GM23338 (cell line): ENCODE data around the gene SRGAP1. TPM values are rescaled to one million over a fixed set of nuclear protein-coding genes. Genes with fewer than 3 reads are reported as not detected.

Experiments used
- ATAC-seq: fragments of 200-7000 bp; cut with Tn5 transposase; 3 replicates; pipeline ENCODE4 v1.9.1; 2020
- DNase-seq: peaks from one replicate; pipeline ENCODE4 v3.0.0-alpha.2; 2015; ENCODE audit warnings: low spot score
- H2AFZ ChIP-seq: fragments of 200-600 bp; sonication (generic); 2 replicates; pipeline ENCODE4 v1.8.0; 2016; ENCODE audit warnings: antibody characterized with exemption, mild to moderate bottlenecking, moderate library complexity
- H3F3A ChIP-seq: fragments of 200-600 bp; sonication (generic); replicated peaks from 2 replicates; pipeline ENCODE4 v1.8.0; 2017; ENCODE audit warnings: antibody characterized with exemption, mixed run types, low read depth
- H3K27ac ChIP-seq: fragments of 200-600 bp; sonication (generic); 2 replicates; pipeline ENCODE4 v1.6.1; 2016; ENCODE audit warnings: low read depth
- H3K27me3 ChIP-seq: fragments of 200-600 bp; sonication (generic); 2 replicates; pipeline ENCODE4 v1.8.0; 2016; ENCODE audit warnings: mild to moderate bottlenecking, mixed run types, moderate library complexity; ENCODE audit not compliant: insufficient read depth
- H3K36me3 ChIP-seq: fragments of 200-600 bp; sonication (generic); 2 replicates; pipeline ENCODE4 v1.8.0; 2016; ENCODE audit warnings: mild to moderate bottlenecking; ENCODE audit not compliant: insufficient read depth
- H3K4me1 ChIP-seq: fragments of 200-600 bp; sonication (generic); 2 replicates; pipeline ENCODE4 v1.8.0; 2016; ENCODE audit warnings: mild to moderate bottlenecking, moderate library complexity; ENCODE audit not compliant: insufficient read depth
- H3K4me2 ChIP-seq: fragments of 200-600 bp; sonication (generic); 2 replicates; pipeline ENCODE4 v1.7.1; 2017; ENCODE audit warnings: mixed run types
- H3K4me3 ChIP-seq: fragments of 200-600 bp; sonication (generic); 2 replicates; pipeline ENCODE4 v1.6.1; 2016; ENCODE audit warnings: mixed run types
- H3K79me2 ChIP-seq: fragments of 200-600 bp; sonication (generic); replicated peaks from 2 replicates; pipeline ENCODE4 v1.8.0; 2017; ENCODE audit warnings: mild to moderate bottlenecking; ENCODE audit not compliant: insufficient read depth
- H3K9me2 ChIP-seq: fragments of 200-600 bp; sonication (generic); 2 replicates; pipeline ENCODE4 v1.8.0; 2017; ENCODE audit not compliant: insufficient read depth
- H4K20me1 ChIP-seq: fragments of 200-600 bp; sonication (generic); replicated peaks from 2 replicates; pipeline ENCODE4 v1.8.0; 2017; ENCODE audit warnings: mild to moderate bottlenecking; ENCODE audit not compliant: insufficient read depth
- H3K27ac Mint-ChIP-seq: 2 replicates; pipeline ENCODE4 v1.8.0; 2020; ENCODE audit warnings: inconsistent platforms, mild to moderate bottlenecking, moderate library complexity, mixed read lengths
- H3K27me3 Mint-ChIP-seq: 3 replicates; pipeline ENCODE4 v1.8.0; 2022; ENCODE audit warnings: low read depth, mild to moderate bottlenecking, moderate library complexity, mixed read lengths, inconsistent platforms; ENCODE audit not compliant: insufficient read depth, poor library complexity
- H3K36me3 Mint-ChIP-seq: 3 replicates; pipeline ENCODE4 v1.8.0; 2021; ENCODE audit warnings: low read depth, mild to moderate bottlenecking, inconsistent platforms, moderate library complexity, mixed read lengths
- H3K4me1 Mint-ChIP-seq: 3 replicates; pipeline ENCODE4 v1.8.0; 2020; ENCODE audit warnings: mild to moderate bottlenecking, inconsistent platforms, mixed read lengths
- H3K4me3 Mint-ChIP-seq: 3 replicates; pipeline ENCODE4 v1.8.0; 2021; ENCODE audit warnings: moderate library complexity, mild to moderate bottlenecking, inconsistent platforms, mixed read lengths
- H3K9me3 Mint-ChIP-seq: 3 replicates; pipeline ENCODE4 v1.8.0; 2020; ENCODE audit warnings: moderate library complexity, mild to moderate bottlenecking, inconsistent platforms, mixed read lengths
- CREB1 ChIP-seq: fragments of 250-450 bp; sonication (Bioruptor Pico); IDR thresholded peaks from 2 replicates; pipeline ENCODE4 v1.5.0; 2020; ENCODE audit warnings: low read depth, mild to moderate bottlenecking, moderate library complexity
- EZH2 ChIP-seq: fragments of 200-600 bp; sonication (generic); IDR thresholded peaks from one replicate; pipeline ENCODE4 v1.8.0; 2017; ENCODE audit warnings: antibody characterized with exemption, mild to moderate bottlenecking, low read depth; ENCODE audit not compliant: unreplicated experiment
- EZH2phosphoT487 ChIP-seq: fragments of 200-600 bp; sonication (generic); IDR thresholded peaks from one replicate; pipeline ENCODE4 v1.8.1; 2018; ENCODE audit warnings: antibody characterized with exemption; ENCODE audit not compliant: unreplicated experiment
- JUNB ChIP-seq: IDR thresholded peaks from one replicate; pipeline ENCODE4 v1.6.1; 2016; ENCODE audit warnings: antibody characterized with exemption; ENCODE audit not compliant: unreplicated experiment
- NANOG ChIP-seq: IDR thresholded peaks from 2 replicates; pipeline ENCODE4 v1.6.1; 2016; ENCODE audit warnings: antibody characterized with exemption, borderline replicate concordance
- POLR2AphosphoS5 ChIP-seq: IDR thresholded peaks from 2 replicates; pipeline ENCODE4 v1.6.1; 2016; ENCODE audit warnings: antibody characterized with exemption, low read depth
- STAT1 ChIP-seq: IDR thresholded peaks from one replicate; pipeline ENCODE4 v1.6.1; 2016; ENCODE audit warnings: antibody characterized with exemption; ENCODE audit not compliant: unreplicated experiment
- ZNF114 ChIP-seq: fragments of 250-450 bp; sonication (Bioruptor Pico); IDR thresholded peaks from 2 replicates; pipeline ENCODE4 v1.5.0; 2020; ENCODE audit warnings: mild to moderate bottlenecking, moderate library complexity
- ZNF331 ChIP-seq: fragments of 250-450 bp; sonication (Bioruptor Pico); IDR thresholded peaks from 2 replicates; pipeline ENCODE4 v1.5.0; 2020; ENCODE audit warnings: low read depth, mild to moderate bottlenecking, moderate library complexity
- polyA plus RNA-seq: library from polyadenylated mRNA; unstranded; fragments of >200 nt; fragmentation: Nextera tagmentation; extraction: Ambion mirVana; gene quantifications from 2 replicates; pipeline ENCODE4 v1.2.1, GENCODE V29; 2016
- total RNA-seq: library from RNA; depleted of rRNA; stranded (reverse); fragments of >200 nt; shearing (Covaris generic); gene quantifications from 2 replicates; pipeline ENCODE4 v1.2.3, GENCODE V29; 2014
- TF ChIP-seq, protein P1 (sequence below): IDR thresholded peaks from one replicate; pipeline ENCODE4 v1.6.1; 2018; ENCODE audit warnings: antibody characterized with exemption; ENCODE audit not compliant: unreplicated experiment
- TF ChIP-seq, protein P2 (sequence below): fragments of 250-450 bp; sonication (Bioruptor Pico); IDR thresholded peaks from 2 replicates; pipeline ENCODE4 v1.5.0; 2020; ENCODE audit warnings: mild to moderate bottlenecking, moderate library complexity
- TF ChIP-seq, protein P3 (sequence below), 2 experiments: fragments of 200-600 bp in 1 of 2; sonication (generic) in 1 of 2; conservative IDR thresholded peaks; 2 replicates each; pipeline versions ENCODE4 v1.5.1 to v1.6.1; 2016 to 2017; ENCODE audit warnings: antibody characterized with exemption in 2 of 2, low read depth in 2 of 2, mild to moderate bottlenecking in 2 of 2, moderate library complexity in 1 of 2
- TF ChIP-seq, protein P4 (sequence below): IDR thresholded peaks from 2 replicates; pipeline ENCODE4 v1.6.1; 2016; ENCODE audit warnings: antibody characterized with exemption

The SRGAP1 gene
- total and polyA plus RNA-seq, 2 experiments from 2014 or later = 6.1 to 8.1 TPM

DNA sequence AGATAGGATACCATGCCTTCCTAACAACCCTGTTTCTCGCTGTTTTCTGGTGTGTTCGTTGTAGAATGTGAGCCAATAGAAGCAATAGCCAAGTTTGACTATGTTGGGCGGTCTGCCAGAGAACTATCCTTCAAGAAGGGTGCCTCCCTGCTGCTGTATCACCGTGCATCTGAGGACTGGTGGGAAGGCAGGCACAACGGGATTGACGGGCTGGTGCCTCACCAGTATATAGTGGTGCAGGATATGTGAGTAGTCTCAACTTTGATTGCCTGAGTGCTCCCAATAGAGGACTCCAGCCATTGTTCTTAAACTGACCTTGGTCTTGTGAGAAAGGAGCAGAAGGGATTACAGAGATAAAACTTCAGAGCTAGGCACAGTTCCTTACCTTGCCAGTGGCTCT, 281.4 kb downstream of the SRGAP1 start:
- no peaks in the 10 kb centered on the region for H3K27me3 ChIP-seq
- ATAC-seq (no peak), DNase-seq (no peak)
- no peaks in the 10 kb centered on the region for H3K79me2 ChIP-seq
- no peaks in the 10 kb centered on the region for H3K9me3 Mint-ChIP-seq
- H3K36me3 ChIP-seq = no peaks in the 10 kb centered on the region
- no peaks in the 10 kb centered on the region for H3K4me1 ChIP-seq
- H4K20me1 ChIP-seq = no peaks in the 10 kb centered on the region
- no peaks in the 10 kb centered on the region for H3K4me1 Mint-ChIP-seq
- no peak overlapping the region for H3K4me2 ChIP-seq
- no peaks in the 10 kb centered on the region for H3F3A ChIP-seq
- no peak overlapping the region for H3K27ac ChIP-seq
- no peak overlapping the region for H3K4me3 Mint-ChIP-seq
- H3K27me3 Mint-ChIP-seq = no peaks in the 10 kb centered on the region
- no peak overlapping the region for H3K27ac Mint-ChIP-seq
- peaks cover 7% of the 10 kb centered on the region; the same call in 1 of the 3 replicates for H3K36me3 Mint-ChIP-seq
- no peak overlapping the region for H2AFZ ChIP-seq
- no peaks in the 10 kb centered on the region for H3K9me2 ChIP-seq
- no peak for TF ChIP-seq EZH2phosphoT487
- TF ChIP-seq STAT1 = no peak
- TF ChIP-seq ZNF114 (CRISPR knock-in tag) = no peak
- no peak for TF ChIP-seq NANOG
- TF ChIP-seq JUNB = no peak
- TF ChIP-seq, protein P1, sequence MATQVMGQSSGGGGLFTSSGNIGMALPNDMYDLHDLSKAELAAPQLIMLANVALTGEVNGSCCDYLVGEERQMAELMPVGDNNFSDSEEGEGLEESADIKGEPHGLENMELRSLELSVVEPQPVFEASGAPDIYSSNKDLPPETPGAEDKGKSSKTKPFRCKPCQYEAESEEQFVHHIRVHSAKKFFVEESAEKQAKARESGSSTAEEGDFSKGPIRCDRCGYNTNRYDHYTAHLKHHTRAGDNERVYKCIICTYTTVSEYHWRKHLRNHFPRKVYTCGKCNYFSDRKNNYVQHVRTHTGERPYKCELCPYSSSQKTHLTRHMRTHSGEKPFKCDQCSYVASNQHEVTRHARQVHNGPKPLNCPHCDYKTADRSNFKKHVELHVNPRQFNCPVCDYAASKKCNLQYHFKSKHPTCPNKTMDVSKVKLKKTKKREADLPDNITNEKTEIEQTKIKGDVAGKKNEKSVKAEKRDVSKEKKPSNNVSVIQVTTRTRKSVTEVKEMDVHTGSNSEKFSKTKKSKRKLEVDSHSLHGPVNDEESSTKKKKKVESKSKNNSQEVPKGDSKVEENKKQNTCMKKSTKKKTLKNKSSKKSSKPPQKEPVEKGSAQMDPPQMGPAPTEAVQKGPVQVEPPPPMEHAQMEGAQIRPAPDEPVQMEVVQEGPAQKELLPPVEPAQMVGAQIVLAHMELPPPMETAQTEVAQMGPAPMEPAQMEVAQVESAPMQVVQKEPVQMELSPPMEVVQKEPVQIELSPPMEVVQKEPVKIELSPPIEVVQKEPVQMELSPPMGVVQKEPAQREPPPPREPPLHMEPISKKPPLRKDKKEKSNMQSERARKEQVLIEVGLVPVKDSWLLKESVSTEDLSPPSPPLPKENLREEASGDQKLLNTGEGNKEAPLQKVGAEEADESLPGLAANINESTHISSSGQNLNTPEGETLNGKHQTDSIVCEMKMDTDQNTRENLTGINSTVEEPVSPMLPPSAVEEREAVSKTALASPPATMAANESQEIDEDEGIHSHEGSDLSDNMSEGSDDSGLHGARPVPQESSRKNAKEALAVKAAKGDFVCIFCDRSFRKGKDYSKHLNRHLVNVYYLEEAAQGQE = no peak
- TF ChIP-seq, protein P2, sequence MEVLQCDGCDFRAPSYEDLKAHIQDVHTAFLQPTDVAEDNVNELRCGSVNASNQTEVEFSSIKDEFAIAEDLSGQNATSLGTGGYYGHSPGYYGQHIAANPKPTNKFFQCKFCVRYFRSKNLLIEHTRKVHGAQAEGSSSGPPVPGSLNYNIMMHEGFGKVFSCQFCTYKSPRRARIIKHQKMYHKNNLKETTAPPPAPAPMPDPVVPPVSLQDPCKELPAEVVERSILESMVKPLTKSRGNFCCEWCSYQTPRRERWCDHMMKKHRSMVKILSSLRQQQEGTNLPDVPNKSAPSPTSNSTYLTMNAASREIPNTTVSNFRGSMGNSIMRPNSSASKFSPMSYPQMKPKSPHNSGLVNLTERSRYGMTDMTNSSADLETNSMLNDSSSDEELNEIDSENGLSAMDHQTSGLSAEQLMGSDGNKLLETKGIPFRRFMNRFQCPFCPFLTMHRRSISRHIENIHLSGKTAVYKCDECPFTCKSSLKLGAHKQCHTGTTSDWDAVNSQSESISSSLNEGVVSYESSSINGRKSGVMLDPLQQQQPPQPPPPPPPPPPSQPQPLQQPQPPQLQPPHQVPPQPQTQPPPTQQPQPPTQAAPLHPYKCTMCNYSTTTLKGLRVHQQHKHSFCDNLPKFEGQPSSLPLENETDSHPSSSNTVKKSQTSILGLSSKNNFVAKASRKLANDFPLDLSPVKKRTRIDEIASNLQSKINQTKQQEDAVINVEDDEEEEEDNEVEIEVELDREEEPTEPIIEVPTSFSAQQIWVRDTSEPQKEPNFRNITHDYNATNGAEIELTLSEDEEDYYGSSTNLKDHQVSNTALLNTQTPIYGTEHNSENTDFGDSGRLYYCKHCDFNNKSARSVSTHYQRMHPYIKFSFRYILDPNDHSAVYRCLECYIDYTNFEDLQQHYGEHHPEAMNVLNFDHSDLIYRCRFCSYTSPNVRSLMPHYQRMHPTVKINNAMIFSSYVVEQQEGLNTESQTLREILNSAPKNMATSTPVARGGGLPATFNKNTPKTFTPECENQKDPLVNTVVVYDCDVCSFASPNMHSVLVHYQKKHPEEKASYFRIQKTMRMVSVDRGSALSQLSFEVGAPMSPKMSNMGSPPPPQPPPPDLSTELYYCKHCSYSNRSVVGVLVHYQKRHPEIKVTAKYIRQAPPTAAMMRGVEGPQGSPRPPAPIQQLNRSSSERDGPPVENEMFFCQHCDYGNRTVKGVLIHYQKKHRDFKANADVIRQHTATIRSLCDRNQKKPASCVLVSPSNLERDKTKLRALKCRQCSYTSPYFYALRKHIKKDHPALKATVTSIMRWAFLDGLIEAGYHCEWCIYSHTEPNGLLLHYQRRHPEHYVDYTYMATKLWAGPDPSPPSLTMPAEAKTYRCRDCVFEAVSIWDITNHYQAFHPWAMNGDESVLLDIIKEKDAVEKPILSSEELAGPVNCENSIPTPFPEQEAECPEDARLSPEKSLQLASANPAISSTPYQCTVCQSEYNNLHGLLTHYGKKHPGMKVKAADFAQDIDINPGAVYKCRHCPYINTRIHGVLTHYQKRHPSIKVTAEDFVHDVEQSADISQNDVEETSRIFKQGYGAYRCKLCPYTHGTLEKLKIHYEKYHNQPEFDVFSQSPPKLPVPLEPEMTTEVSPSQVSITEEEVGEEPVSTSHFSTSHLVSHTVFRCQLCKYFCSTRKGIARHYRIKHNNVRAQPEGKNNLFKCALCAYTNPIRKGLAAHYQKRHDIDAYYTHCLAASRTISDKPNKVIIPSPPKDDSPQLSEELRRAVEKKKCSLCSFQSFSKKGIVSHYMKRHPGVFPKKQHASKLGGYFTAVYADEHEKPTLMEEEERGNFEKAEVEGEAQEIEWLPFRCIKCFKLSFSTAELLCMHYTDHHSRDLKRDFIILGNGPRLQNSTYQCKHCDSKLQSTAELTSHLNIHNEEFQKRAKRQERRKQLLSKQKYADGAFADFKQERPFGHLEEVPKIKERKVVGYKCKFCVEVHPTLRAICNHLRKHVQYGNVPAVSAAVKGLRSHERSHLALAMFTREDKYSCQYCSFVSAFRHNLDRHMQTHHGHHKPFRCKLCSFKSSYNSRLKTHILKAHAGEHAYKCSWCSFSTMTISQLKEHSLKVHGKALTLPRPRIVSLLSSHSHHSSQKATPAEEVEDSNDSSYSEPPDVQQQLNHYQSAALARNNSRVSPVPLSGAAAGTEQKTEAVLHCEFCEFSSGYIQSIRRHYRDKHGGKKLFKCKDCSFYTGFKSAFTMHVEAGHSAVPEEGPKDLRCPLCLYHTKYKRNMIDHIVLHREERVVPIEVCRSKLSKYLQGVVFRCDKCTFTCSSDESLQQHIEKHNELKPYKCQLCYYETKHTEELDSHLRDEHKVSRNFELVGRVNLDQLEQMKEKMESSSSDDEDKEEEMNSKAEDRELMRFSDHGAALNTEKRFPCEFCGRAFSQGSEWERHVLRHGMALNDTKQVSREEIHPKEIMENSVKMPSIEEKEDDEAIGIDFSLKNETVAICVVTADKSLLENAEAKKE (CRISPR knock-in tag) = no peak
- TF ChIP-seq, protein P3, sequence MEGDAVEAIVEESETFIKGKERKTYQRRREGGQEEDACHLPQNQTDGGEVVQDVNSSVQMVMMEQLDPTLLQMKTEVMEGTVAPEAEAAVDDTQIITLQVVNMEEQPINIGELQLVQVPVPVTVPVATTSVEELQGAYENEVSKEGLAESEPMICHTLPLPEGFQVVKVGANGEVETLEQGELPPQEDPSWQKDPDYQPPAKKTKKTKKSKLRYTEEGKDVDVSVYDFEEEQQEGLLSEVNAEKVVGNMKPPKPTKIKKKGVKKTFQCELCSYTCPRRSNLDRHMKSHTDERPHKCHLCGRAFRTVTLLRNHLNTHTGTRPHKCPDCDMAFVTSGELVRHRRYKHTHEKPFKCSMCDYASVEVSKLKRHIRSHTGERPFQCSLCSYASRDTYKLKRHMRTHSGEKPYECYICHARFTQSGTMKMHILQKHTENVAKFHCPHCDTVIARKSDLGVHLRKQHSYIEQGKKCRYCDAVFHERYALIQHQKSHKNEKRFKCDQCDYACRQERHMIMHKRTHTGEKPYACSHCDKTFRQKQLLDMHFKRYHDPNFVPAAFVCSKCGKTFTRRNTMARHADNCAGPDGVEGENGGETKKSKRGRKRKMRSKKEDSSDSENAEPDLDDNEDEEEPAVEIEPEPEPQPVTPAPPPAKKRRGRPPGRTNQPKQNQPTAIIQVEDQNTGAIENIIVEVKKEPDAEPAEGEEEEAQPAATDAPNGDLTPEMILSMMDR (conservative IDR thresholded peaks at IDR 0.05; ENCODE audit: low read depth in 2 of 2) = no peak
- no peak for TF ChIP-seq CREB1 (CRISPR knock-in tag)
- TF ChIP-seq, protein P4, sequence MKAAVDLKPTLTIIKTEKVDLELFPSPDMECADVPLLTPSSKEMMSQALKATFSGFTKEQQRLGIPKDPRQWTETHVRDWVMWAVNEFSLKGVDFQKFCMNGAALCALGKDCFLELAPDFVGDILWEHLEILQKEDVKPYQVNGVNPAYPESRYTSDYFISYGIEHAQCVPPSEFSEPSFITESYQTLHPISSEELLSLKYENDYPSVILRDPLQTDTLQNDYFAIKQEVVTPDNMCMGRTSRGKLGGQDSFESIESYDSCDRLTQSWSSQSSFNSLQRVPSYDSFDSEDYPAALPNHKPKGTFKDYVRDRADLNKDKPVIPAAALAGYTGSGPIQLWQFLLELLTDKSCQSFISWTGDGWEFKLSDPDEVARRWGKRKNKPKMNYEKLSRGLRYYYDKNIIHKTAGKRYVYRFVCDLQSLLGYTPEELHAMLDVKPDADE = no peak
- TF ChIP-seq EZH2 = no peak
- TF ChIP-seq POLR2AphosphoS5 = no peak
- no peak for TF ChIP-seq ZNF331 (CRISPR knock-in tag)
- no peak overlapping the region for H3K4me3 ChIP-seq
